ENCODE results near the gene MPHOSPH10.

GRCh38 chr2:71174207-71174606, 43.8 kb downstream of the MPHOSPH10 start:
- TF ChIP-seq CTCF (IDR thresholded peaks at IDR 0.05) (no peak), POLR2A (IDR thresholded peaks at IDR 0.05) (no peak)
